ENCODE results near the gene MYL12A. TPM values are rescaled to one million over a fixed set of nuclear protein-coding genes. Genes with fewer than 3 reads are reported as not detected.
A peak's percentile ranks its signal among the peaks of the same experiment; 100 is the strongest.
"Not testable (repeated sequence)": the region's sequence is repeated elsewhere in the genome, so short reads cannot be mapped to it uniquely, and the experiment has no call there.

Gene MYL12A
- 1,097 and 1,243 TPM in 2 replicates for total RNA-seq (2014; rRNA removed; shearing (Covaris generic))

DNA sequence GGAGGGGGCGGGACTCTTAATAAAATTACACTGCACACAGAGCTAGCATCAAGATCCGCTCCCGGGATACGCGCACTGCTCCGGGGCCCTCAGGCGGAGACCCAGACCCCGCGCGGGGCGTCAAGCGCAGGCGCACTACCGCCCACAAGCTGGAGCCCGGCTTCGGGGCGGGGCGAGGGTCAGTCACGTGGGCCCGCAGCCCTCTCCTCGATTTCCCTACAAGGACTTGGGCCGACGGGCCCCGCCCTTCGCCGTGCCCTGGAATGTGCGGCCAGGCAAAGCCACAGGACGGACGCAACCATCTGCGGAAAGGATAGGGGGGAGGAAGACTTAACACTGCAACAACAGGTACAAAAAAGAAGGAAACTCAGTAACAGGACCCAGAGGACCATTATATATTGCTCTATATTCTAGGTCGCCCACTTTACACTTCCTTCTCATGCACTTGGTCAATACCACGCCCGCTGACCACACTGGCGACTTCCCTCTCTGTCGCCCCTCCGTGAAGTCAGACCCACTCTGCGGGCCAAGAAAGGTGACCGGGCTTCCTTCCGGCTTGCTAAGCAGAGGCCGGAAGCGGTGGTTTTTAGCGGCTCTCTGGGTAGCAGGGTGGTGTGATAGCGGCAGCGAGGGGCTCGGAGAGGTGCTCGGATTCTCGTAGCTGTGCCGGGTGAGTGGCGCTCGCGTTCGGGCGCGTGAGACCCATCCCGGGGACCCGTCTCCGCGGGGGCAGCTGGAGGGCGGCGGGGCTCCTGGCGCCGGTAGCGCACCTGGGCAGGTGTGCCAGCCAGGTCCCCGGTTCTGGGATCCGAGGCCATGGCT lies at the start of gene MYL12A:
MYL12A (plus strand) TSS at position 562 of the 822 bp plus-strand sequence. CDS start 5,447 bp downstream, outside the sequence.
- in situ Hi-C loops (cut with HindIII; ENCODE audit: low sequenced_read_pairs) = no loop called here
- peak; percentile 96 for DNase-seq (ENCODE audit: low spot score)

DNA sequence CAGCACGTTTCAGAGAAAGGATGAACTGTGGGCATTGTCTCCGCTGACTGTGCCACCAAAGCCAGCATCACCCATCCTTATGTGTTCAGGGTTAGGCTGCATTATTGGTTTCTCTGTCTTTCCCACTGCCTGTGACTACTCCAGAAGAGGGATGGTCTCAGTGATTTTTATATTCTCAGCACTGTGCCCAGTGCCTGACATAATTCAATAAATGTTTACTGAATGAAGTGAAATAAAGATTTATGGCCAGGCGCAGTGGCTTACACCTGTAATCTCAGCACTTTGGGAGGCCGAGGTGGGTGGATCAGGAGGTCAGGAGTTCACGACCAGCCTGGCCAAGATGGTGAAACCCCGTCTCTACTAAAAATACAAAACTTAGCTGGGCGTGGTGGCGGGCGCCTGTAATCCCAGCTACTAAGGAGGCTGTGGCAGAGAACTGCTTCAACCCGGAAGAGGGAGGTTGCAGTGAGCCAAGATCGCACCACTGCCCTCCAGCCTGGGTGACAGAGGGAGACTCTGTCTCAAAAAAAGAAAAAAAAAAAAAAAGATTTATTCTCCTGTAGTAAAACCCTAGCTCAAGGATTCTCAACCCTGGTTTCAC lies 49.2 kb upstream of the MYL12A start:
- DNase-seq (ENCODE audit: low spot score); in situ Hi-C loops (cut with HindIII; ENCODE audit: low sequenced_read_pairs): not testable (repeated sequence)

DNA sequence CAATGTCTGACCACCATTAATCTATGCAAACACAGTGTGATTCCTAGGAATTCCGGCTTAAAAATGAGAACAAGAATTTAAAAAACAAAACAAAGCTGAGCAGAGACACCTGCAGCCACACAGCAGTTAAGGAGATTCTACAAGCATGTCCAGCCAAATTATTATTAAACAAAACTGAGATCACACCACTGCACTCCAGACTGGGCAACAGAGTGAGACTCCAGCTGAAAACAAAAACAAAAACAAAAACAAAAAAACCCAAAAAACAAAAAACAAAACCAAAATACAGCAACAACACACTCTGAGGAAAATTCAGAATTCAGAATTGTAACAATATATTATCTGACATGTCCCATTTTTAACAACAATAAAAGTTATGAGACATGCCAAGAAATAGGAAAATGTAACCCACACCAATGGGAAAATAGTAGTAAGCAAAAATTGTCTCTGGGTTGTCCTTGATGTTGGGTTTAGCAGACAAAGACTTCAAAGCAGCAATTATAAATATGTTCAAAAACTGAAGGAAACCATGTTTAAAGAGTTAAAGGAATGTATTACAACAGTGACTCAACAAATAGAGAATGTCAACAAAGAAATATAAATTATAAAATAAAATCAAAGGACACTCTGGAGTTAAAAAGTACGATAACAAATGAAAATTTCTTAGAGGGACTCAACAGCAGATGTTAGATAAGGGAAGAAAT lies 47.5 kb upstream of the MYL12A start:
- in situ Hi-C loops (cut with HindIII; ENCODE audit: low sequenced_read_pairs) = no loop called here
- no peak for DNase-seq (ENCODE audit: low spot score)

DNA sequence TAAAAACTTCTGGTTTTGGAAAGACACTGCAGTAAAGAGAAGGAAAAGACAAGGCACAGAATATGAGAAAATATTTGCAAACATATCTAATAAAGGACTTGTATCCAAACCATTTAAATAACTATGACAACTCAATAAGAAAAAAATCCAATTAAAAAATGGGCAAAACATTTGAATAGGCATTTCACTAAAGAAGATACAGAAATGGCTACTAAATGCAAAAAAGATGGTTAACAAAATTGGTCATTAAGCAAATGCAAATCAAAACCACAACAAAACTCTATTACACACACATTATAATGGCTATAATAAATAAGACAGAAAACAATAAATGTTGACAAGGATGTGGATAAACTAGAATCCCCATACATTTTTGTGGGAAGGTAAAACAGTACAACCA lies 42.4 kb upstream of the MYL12A start:
- in situ Hi-C loops (cut with HindIII; ENCODE audit: low sequenced_read_pairs) = no loop called here
- no peak for DNase-seq (ENCODE audit: low spot score)

DNA sequence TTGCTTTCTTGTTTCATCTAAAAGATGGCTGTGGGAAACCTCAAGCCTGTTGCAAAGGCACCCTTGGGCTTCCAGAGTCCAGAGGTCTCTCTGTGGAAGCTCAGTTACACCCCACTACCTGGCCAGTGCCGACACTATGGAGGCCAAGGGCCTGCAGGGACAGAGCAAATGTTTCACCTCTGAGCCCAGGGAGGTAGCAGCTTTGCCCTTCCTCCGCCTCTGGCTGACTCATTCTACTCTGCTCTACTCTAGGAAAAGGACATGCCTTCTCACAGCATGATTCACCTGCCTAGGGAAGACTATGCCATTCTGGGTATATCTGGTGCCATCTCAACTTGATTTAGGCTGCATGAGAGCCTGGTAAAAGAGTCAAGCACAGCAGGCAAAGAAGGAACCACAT lies 40.0 kb upstream of the MYL12A start:
- no peak for DNase-seq (ENCODE audit: low spot score)
- in situ Hi-C loops (cut with HindIII; ENCODE audit: low sequenced_read_pairs) = no loop called here

DNA sequence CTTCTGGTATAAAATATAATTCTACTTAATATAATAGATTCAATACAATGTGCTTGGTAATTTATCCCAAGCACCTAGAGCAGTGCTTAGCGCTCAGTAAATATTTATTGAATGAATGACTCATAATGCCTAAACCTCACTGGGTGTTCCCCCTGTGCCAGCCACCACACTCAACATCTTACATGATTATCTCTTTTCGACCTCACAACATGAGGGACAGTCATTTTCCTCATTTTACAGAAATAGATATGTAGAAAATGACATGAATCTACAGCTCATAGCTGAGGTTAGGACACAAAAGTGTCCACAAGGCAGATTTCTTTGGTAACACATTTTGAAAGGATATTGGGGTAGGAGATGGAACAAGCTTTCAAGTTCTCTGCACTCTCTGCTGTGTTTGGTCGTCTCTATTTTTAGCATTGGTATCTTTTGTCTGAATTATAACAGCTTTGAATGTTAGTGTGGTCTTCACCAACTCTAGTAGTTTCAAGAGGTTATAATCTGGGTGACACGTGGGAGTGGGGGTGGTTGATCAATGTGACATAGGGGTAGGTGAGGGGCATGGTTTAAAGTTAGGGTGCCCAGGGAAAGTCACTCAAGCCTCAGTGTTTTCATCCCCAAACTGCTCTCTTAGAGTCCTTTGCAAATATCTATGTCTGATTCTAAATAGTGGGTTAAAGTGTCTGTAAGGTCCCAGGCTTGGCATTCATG lies 37.6 kb upstream of the MYL12A start:
- in situ Hi-C loops (cut with HindIII; ENCODE audit: low sequenced_read_pairs) = no loop called here
- DNase-seq (ENCODE audit: low spot score) = no peak

DNA sequence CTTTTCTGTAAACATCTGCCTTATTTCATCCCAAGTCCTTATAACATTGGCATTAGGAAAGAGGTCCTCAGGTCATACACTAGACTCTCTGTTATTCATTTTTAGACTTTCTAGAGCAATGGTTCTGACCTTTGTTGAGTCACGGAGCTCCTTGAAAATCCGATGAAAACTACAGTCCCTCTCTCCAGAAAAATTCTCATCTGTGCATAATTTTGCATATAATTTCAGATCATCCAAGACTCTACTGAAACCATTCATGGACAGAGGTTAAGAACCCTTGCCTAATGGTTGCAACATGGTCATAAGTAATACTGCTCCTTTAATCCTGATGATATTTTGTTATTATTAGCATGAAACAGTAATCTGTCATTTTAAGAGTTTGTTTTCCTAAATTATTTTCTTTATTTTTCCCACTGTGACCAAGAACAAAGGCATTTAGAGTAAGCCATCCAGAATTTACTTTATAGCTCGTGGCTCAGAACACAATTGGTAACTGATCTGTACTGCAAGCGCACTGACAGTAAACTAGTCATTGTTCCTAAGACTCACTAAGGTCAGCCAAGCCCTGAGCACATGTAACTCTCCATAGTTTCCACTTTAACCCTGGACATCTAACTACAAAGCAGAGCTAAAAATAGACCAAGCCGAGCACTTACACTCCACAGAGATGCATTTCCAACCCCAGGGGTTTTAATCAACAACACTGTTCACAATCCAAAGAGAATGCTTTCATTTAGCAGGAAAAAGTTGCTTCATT lies 36.2 kb upstream of the MYL12A start:
- DNase-seq (ENCODE audit: low spot score) = no peak
- in situ Hi-C loops (cut with HindIII; ENCODE audit: low sequenced_read_pairs) = no loop called here

DNA sequence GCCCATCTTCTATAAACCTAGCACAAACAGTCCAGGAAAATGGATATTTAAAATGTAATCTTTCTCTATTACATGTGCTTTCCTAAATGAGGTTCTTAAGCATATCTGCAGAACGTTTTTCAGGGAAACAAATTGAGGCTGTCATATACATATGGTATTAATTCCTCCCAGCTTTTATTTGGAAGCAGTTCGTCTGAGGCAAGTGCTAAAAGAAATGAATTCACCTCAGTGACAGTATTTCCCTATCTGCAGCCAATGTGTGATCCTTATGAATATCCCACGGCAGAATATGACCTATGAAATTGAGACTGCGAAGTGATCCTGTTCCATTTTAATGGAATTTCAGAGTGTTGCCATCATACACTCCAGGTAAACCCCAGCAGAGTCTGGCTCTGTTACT lies 34.9 kb upstream of the MYL12A start:
- no peak for DNase-seq (ENCODE audit: low spot score)
- in situ Hi-C loops (cut with HindIII; ENCODE audit: low sequenced_read_pairs) = no loop called here

DNA sequence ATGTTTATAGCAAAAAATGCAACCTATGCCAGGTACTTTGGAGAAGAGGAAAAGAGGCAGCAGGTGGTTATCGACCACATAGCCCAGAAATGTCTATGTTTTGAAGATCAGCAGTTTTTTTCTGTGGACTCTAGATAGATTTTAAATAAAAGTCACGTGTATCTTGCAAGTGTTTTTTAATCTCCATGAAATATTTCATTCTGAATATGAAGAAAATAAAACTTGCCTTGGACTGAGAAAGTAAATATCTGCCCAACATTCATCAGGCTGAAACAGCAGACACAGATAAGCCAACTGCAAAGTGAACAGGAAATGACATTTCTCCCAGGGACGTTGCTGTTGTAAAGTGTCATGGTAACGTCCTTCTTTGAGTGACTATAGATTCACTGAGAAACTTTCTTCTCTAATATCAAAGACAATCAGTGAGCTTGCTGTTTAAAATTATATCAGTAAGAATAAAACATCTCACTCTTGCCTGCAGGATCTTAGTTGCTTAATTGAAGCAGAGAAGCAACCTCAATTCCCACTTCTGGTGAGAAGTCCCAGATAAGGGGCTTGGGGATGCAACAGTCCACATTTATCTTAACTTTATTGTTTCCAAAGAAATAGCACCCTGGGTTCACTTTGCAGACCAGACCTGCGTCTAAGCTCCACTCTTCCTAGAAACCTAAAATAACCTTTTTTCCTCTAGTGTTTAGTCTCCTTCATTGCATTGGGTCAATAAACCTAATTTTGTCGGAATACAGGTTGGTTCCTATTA lies 34.1 kb upstream of the MYL12A start:
- DNase-seq (ENCODE audit: low spot score) = no peak
- in situ Hi-C loops (cut with HindIII; ENCODE audit: low sequenced_read_pairs) = no loop called here

DNA sequence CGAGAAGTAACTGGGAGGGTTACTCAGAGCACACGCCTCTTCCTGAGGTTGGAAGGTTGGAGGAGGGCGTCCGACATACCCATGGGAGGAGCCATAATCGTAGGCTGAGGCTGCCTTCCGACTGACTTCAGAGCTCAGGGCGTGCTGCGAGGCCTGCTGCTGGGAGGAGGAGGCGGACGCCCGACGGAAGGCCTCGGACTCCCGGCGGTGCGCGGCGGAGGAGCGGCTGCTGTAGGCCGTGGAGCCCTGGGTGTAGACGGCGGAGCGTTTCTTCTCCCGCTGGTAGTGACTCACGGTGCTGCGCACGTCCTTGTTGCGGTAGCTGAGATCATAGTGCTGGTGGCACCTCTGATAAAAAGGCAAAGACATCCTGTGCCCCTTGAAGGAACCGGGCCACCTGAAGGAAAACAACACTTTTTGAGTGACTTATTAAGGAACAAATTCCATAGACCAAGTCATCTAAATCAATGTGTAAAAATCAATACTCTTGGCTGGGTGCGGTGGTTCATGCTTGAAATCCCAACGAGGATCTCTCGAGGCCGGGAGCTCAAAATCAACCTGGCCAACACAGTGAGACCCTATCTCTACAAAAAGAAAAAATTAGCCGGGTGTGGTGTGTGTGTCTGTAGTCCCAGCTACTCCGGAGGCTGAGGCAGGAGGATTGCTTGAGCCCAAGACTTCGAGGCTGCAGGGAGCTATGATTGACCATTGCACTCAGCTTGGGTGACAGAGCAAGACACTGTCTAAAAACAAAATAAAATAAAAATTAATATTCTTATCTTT lies 32.6 kb upstream of the MYL12A start:
- in situ Hi-C loops (cut with HindIII; ENCODE audit: low sequenced_read_pairs) = no loop called here
- no peak for DNase-seq (ENCODE audit: low spot score)

DNA sequence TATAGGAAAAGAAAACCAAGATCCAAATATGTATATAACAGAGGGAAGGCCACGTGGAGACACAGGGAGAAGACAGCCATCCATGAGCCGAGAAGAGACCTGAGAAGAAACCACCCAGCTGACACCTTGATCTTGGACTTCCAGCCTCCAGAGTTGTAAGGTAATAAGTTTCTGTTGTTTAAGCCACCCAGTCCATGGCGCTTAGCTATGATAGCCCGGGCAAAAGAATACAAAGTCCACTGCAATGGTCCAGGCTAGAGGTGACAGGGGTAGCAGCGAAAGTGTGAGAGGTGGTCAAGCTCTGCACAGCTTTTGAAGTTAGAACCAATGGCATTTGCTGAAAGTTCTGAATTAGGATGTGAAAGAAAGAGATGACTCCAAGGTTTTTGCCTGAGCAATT lies 30.6 kb upstream of the MYL12A start:
- in situ Hi-C loops (cut with HindIII; ENCODE audit: low sequenced_read_pairs) = no loop called here
- DNase-seq (ENCODE audit: low spot score) = no peak

DNA sequence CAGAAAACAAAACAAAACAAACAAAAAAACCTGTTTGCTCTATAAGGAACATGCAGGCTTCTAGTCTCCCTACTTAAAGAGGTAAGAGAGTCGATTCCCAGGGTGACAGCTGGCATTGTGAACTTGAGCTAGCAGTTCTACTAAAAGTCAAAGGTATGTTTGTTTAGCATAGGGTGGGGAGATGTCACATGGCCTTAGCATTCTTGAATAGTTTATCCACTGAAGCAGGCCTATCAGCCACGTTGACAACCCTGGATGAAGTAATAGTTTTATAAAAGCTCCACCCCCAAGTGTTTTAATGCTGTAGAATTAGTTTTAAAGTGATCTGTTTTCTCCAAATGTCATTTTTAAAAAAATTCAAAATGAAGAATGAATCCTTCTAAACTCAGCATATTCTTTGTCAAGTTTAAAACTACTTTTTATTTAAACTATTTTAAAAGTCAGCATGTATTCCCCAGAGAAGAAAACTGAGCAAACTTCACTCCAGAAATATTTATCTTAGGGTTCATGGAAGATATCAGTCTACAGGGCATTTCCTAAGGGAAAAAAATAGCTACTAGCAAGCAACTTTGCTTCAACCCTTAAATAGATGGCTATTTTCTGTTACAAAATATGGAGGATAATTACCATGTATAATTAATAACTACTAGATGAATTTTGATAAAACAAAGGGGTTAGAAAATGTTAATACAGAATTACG lies 29.5 kb upstream of the MYL12A start:
- in situ Hi-C loops (cut with HindIII; ENCODE audit: low sequenced_read_pairs) = no loop called here
- DNase-seq (ENCODE audit: low spot score) = no peak

DNA sequence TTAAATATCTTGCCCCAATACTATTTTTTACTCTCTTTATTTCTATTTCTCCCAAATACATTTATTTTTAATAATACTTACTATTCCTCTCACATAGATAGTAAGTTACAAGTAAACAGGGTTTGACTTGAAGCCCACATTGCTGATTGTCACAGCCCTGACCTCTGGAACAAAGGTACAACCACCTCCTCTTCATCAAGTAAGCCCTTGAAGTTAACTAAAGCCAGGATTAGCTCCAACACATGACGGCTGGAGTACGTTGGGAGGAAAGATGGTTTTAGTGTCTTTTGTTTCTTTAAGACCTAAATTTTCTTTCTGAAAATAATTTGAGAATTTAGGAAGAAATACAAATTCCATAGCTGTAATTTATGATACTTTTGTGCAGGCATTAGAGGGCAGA lies 28.8 kb upstream of the MYL12A start:
- DNase-seq (ENCODE audit: low spot score) = no peak
- in situ Hi-C loops (cut with HindIII; ENCODE audit: low sequenced_read_pairs) = no loop called here

DNA sequence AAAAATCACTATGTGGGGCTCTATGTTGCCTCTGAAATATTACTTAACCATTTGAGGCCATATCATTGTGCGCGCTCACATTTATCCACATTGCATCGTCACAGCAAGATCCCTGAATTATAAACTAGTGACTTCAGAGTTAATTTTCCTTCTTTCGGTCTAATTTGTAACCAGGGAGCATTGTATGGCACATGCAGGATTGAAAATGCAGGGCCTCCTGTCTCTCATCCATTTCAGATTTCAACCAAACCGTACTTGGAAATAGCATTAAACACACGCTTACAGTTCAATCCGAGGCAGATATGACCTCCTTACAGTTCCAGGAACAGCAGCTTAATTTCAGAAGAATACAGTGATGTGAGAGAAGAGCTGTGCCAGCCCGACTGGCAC lies 28.4 kb upstream of the MYL12A start:
- in situ Hi-C loops (cut with HindIII; ENCODE audit: low sequenced_read_pairs) = no loop called here
- DNase-seq (ENCODE audit: low spot score) = no peak

DNA sequence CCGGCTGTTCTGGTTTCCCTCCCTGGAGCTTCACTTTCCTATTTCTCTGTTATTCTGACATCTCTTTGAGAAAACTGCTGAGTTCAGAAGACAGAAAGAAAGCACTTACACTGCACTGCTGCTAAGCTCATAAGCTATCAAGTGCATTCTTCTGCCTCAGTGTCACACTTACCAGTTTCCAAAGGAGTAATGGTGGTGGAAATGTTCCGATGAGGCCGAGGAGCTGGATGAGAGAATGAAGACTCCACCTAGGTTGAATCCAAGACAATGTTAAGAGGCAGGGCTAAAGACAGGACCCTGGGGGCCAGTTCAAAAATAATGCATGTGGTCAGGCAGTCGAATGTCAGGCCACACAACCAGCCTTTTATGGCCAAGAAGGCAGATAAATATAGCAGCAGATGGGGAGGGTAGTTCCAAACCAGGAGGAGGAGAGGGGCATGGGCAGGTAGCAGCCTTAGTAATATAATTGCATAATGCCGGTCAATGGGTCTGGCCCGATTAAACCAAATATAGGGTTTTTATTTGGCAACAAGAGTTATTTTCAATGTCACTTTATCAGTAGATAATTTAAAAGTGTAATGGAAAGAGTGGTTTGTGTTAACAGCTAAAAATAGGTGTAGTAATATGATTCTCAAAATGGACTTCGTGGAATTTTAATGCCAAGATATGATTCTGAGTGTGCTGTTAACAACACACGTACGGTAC lies 27.8 kb upstream of the MYL12A start, which contains the start of gene MYOM1:
MYOM1 (minus strand) TSS at position 338 of the 705 bp plus-strand sequence. CDS start 4,745 bp downstream, outside the sequence.
- no peak for DNase-seq (ENCODE audit: low spot score)

DNA sequence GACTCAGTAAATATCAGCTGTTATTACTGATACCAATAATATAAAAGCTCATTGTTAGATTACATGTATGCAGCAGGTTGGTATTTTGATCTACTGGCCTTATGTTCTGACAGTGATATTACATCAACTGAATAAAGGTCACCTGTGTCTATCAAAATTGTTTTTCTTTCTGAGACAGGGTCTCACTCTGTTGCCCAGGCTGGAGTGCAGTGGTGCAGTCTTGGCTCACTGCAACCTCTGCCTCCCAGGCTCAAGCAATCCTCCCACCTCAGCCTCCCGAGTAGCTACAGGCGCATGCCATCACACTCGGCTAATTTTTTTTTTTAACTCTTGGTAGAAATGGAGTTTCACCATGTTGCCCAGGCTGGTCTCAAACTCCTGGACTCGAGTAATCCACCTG lies 26.7 kb upstream of the MYL12A start:
- DNase-seq (ENCODE audit: low spot score); in situ Hi-C loops (cut with HindIII; ENCODE audit: low sequenced_read_pairs): not testable (repeated sequence)

More for the DNA sequence above, 27.8 kb upstream of the MYL12A start, which contains the start of gene MYOM1:
- in situ Hi-C loops (cut with HindIII; ENCODE audit: low sequenced_read_pairs) = no loop called here

Data from G401 (cell line).